Pancreas (tissue), 10 donors: ENCODE data around the gene NF1. TPM values are rescaled to one million over a fixed set of nuclear protein-coding genes. Genes with fewer than 3 reads are reported as not detected.

Source experiments
- ATAC-seq, 4 donors: fragments of 200-7000 bp; cut with Tn5 transposase; one replicate each; pipeline versions ENCODE4 v1.8.0 to v1.9.1; 2020; ENCODE audit warnings: mild to moderate bottlenecking in 4 of 4, moderate library complexity in 4 of 4
- DNase-seq, 6 donors: peaks; one replicate each; pipeline ENCODE4 v3.0.0-alpha.2; 2020
- FAIRE-seq: peaks from 2 replicates; lab custom pipeline; 2012; peaks lifted over from hg19 to GRCh38; lab: Jason Lieb, UNC
- H3K27ac ChIP-seq, 4 donors: fragments of 200-600 bp; sonication (generic); 1 replicate in 3 of 4; 2 replicates in 1 of 4; pipeline versions ENCODE4 v1.5.0 to v1.8.0; 2020
- H3K27me3 ChIP-seq, 4 donors: fragments of 200-600 bp; one replicate each; pipeline ENCODE4 v1.8.0; 2021
- H3K36me3 ChIP-seq, 3 donors: fragments of 200-600 bp; sonication (generic) in 1 of 3; one replicate each; pipeline versions ENCODE4 v1.5.0 to v1.8.0; 2020 to 2021
- H3K4me1 ChIP-seq, 3 donors: fragments of 200-600 bp; one replicate each; pipeline ENCODE4 v1.8.0; 2021
- H3K4me3 ChIP-seq, 4 donors: fragments of 200-600 bp; sonication (generic) in 2 of 4; one replicate each; pipeline versions ENCODE4 v1.5.0 to v1.8.0; 2020 to 2021
- H3K9me3 ChIP-seq, 4 donors: fragments of 200-600 bp; one replicate each; pipeline ENCODE4 v1.8.0; 2021
- CTCF ChIP-seq, 4 donors: fragments of 200-600 bp; sonication (generic) in 3 of 4; IDR thresholded peaks; one replicate each; pipeline versions ENCODE4 v1.5.0 to v1.8.0; 2021; ENCODE audit warnings: antibody characterized with exemption in 4 of 4
- WGBS, 2 donors: extraction: QIAGEN DNeasy Blood & Tissue Kit; methylation state at CpG; one replicate each; pipeline ENCODE4 v1.1.7; 2013; 5-methylcytosine and 5-hydroxymethylcytosine counted together
- intact Hi-C, 3 donors: fragments of 100-400 bp; cut with DNase I; formaldehyde crosslinking; loops; one replicate each; pipeline versions ENCODE4 v1.11.1 to v1.14.2; 2022
- polyA plus RNA-seq, 2 donors: library from polyadenylated mRNA; stranded (reverse); fragments of 200-250 nt; gene quantifications; one replicate each; pipeline ENCODE4 v1.2.3, GENCODE V29; 2013
- total RNA-seq, 6 donors: library from RNA; stranded (reverse); fragmentation: NEBNext Ultra II Directional in 4 of 6; extraction: Animal tissue kit (Norgen Biotek cat#: 25700) in 4 of 6; gene quantifications; one replicate each; pipeline versions ENCODE4 v1.2.1 to v1.2.4, GENCODE V29; 2021 to 2023
- donor health status: healthy with polysubstance abuse.
- donor health status: DM: no; HTN: no; CAD: no; lungs with moderate emphysema.
- donor health status: DM: no; HTN: no; CAD: no.
- donor health status: control.
- donor health status: control.
- donor health status: Bipolar disorder and iron deficiency.
- donor health status: DM: yes; HTN: yes; CAD: no.
- donor health status: DM: no; HTN: no; CAD: no.
- donor health status: DM: no; HTN: no; CAD: no.
- donor health status: DM: yes; HTN: yes; CAD: no.

The NF1 gene
- total and polyA plus RNA-seq, 8 donors: 6.6 to 38.4 (median 27.8) TPM

- 1% methylated on average over 27 to 59 of the region's 69 CpGs for WGBS, 2 donors
- ATAC-seq: peak; percentile 38 to 63 (median 55)
- intact Hi-C loops: no loop called here
These were observed 296.7 kb downstream of the NF1 start, which contains the start of gene RAB11FIP4 for GRCh38 chr17:31391496-31391949. TSS of gene RAB11FIP4 (plus strand) at chr17:31391675. CDS start at chr17:31391853, 178 bp downstream.

GRCh38 chr17:31392002-31392855, 297.5 kb downstream of the NF1 start:
- intact Hi-C loops: no loop called here
- no peak for TF ChIP-seq CTCF (IDR thresholded peaks at IDR 0.05)
- DNase-seq (no peak), ATAC-seq (peak in 2 of 4 donors; percentile 31 to 43), FAIRE-seq (no peak)
- no peak overlapping the region for H3K27ac ChIP-seq
- WGBS, 2 donors: 24 to 37% methylated on average over 32 to 52 of the region's 52 CpGs
- no peaks in the 10 kb centered on the region for H3K4me1 ChIP-seq
- peaks cover 0 to 9% (median 0%) of the 10 kb centered on the region in 4 donors for H3K27me3 ChIP-seq
- no peaks in the 10 kb centered on the region for H3K9me3 ChIP-seq
- peak overlapping the region in 2 of 4 donors; percentile 31 to 34 for H3K4me3 ChIP-seq
- no peaks in the 10 kb centered on the region for H3K36me3 ChIP-seq

More at GRCh38 chr17:31391496-31391949, 296.7 kb downstream of the NF1 start, which contains the start of gene RAB11FIP4:
- TF ChIP-seq CTCF (IDR thresholded peaks at IDR 0.05): no peak
- DNase-seq (no peak), FAIRE-seq (no peak)
- Histone ChIP-seq H3K4me1 (no peaks in the 10 kb centered on the region), H3K27ac (no peak within 1 kb of the TSS), H3K9me3 (no peaks in the 10 kb centered on the region), H3K36me3 (no peaks in the 10 kb centered on the region), H3K4me3 (peak within 1 kb of the TSS in 2 of 4 donors; percentile 31 to 45), H3K27me3 (peaks cover 0 to 9% (median 0%) of the 10 kb centered on the region in 4 donors)

- H3K4me3 ChIP-seq: no peak overlapping the region
- FAIRE-seq: no peak
- no peak for DNase-seq
- 83 to 85% methylated on average over 17 of the region's 17 CpGs for WGBS, 2 donors
- H3K4me1 ChIP-seq: no peaks in the 10 kb centered on the region
- peaks cover 0 to 9% (median 0%) of the 10 kb centered on the region in 4 donors for H3K27me3 ChIP-seq
- H3K36me3 ChIP-seq: no peaks in the 10 kb centered on the region
- H3K9me3 ChIP-seq: no peaks in the 10 kb centered on the region
- intact Hi-C loops: no loop called here
- ATAC-seq: no peak
- H3K27ac ChIP-seq: no peak overlapping the region
- TF ChIP-seq CTCF (IDR thresholded peaks at IDR 0.05): no peak
These were observed 298.3 kb downstream of the NF1 start for GRCh38 chr17:31392856-31393748.

- peaks cover 0 to 9% (median 0%) of the 10 kb centered on the region in 4 donors for H3K27me3 ChIP-seq
- no peaks in the 10 kb centered on the region for H3K36me3 ChIP-seq
- 81 to 86% methylated on average over 7 of the region's 7 CpGs for whole genome bisulfite sequencing, 2 donors
- DNase-seq: no peak
- no peak overlapping the region for H3K27ac ChIP-seq
- no peak for FAIRE-seq
- no peak for ATAC-seq
- no peaks in the 10 kb centered on the region for H3K9me3 ChIP-seq
- TF ChIP-seq CTCF (IDR thresholded peaks at IDR 0.05): no peak
- no peaks in the 10 kb centered on the region for H3K4me1 ChIP-seq
- intact Hi-C loops: no loop called here
- H3K4me3 ChIP-seq: no peak overlapping the region
These were observed 299.0 kb downstream of the NF1 start for GRCh38 chr17:31393749-31394146.
